PC-3 (cell line): Measurements from ENCODE around the gene LSM11. TPM values are rescaled to one million over a fixed set of nuclear protein-coding genes. Genes with fewer than 3 reads are reported as not detected.
"Not testable (repeated sequence)": the region's sequence is repeated elsewhere in the genome, so short reads cannot be mapped to it uniquely, and the experiment has no call there.

Experiments used
- ATAC-seq: fragments of 200-7000 bp; cut with Tn5 transposase; 2 replicates; pipeline ENCODE4 v1.9.1; 2020; ENCODE audit warnings: mild to moderate bottlenecking, moderate library complexity
- Bru-seq: library from RNA; stranded (reverse); fragments of 400-500 nt; gene quantifications from one replicate; lab custom pipeline; 2021; lab: Mats Ljungman, UMichigan
- BruChase-seq, 2 experiments: library from RNA; stranded (reverse); fragments of 400-500 nt; gene quantifications; one replicate each; lab custom pipeline; 2021; lab: Mats Ljungman, UMichigan
- BruUV-seq: library from RNA; stranded (reverse); fragments of 400-500 nt; replicated peaks from 2 replicates; lab custom pipeline; 2021; lab: Mats Ljungman, UMichigan
- CTCF ChIA-PET: fragments of 300-600 bp; sonication (Branson Sonifier 250); formaldehyde crosslinking; loops from one replicate; lab custom pipeline; 2022; ENCODE audit warnings: antibody characterized with exemption; lab: Charles Lee
- POLR2A ChIA-PET: fragments of 300-600 bp; sonication (Branson Sonifier 250); formaldehyde crosslinking; loops from one replicate; lab custom pipeline; 2022; ENCODE audit warnings: antibody characterized with exemption; ENCODE audit not compliant: unreplicated experiment; lab: Charles Lee
- DNase-seq: peaks from one replicate; pipeline ENCODE4 v3.0.0-alpha.2; 2015
- H2AFZ ChIP-seq: fragments of 300-600 bp; sonication (generic); 2 replicates; pipeline ENCODE4 v1.6.0; 2016; ENCODE audit warnings: antibody characterized with exemption, low read length
- H3F3A ChIP-seq: fragments of 300-600 bp; sonication (generic); one replicate; pipeline ENCODE4 v1.6.0; 2017; ENCODE audit warnings: antibody characterized with exemption, low read length, control low read depth, mild to moderate bottlenecking; ENCODE audit not compliant: unreplicated experiment
- H3K27ac ChIP-seq: fragments of 300-600 bp; sonication (generic); 2 replicates; pipeline ENCODE4 v1.5.1; 2016; ENCODE audit warnings: mild to moderate bottlenecking, low read length
- H3K27me3 ChIP-seq: fragments of 300-600 bp; sonication (generic); 2 replicates; pipeline ENCODE4 v1.6.1; 2016; ENCODE audit warnings: low read length, mixed read lengths
- H3K36me3 ChIP-seq: fragments of 300-600 bp; sonication (generic); 2 replicates; pipeline ENCODE4 v1.6.1; 2016; ENCODE audit warnings: low read depth, mixed run types, low read length, mixed read lengths
- H3K4me1 ChIP-seq: fragments of 300-600 bp; sonication (generic); 2 replicates; pipeline ENCODE4 v1.5.1; 2016; ENCODE audit warnings: low read length; ENCODE audit not compliant: insufficient read depth
- H3K4me2 ChIP-seq: fragments of 300-600 bp; sonication (generic); 2 replicates; pipeline ENCODE4 v1.6.0; 2016; ENCODE audit warnings: low read length
- H3K4me3 ChIP-seq: fragments of 300-600 bp; sonication (generic); 2 replicates; pipeline ENCODE4 v1.5.1; 2016; ENCODE audit warnings: mild to moderate bottlenecking, low read length, mixed read lengths
- H3K79me2 ChIP-seq: fragments of 300-600 bp; sonication (generic); 2 replicates; pipeline ENCODE4 v1.6.1; 2017; ENCODE audit warnings: low read length, mixed read lengths
- H3K9ac ChIP-seq: fragments of 300-600 bp; sonication (generic); 2 replicates; pipeline ENCODE4 v1.6.0; 2016; ENCODE audit warnings: mild to moderate bottlenecking, low read length
- H3K9me2 ChIP-seq: fragments of 300-600 bp; sonication (generic); replicated peaks from 2 replicates; pipeline ENCODE4 v1.6.1; 2016; ENCODE audit warnings: mixed run types, low read length, mixed read lengths
- H3K9me3 ChIP-seq: fragments of 300-600 bp; sonication (generic); 2 replicates; pipeline ENCODE4 v1.6.1; 2016; ENCODE audit warnings: low read length, mixed read lengths
- H4K20me1 ChIP-seq: fragments of 300-600 bp; sonication (generic); 2 replicates; pipeline ENCODE4 v1.6.1; 2016; ENCODE audit warnings: low read length, mixed read lengths
- CTCF ChIP-seq: fragments of 300-600 bp; sonication (generic); conservative IDR thresholded peaks from 2 replicates; pipeline ENCODE4 v1.5.1; 2017; ENCODE audit warnings: antibody characterized with exemption, low read depth, mild to moderate bottlenecking, low read length
- EZH2 ChIP-seq: fragments of 300-600 bp; sonication (generic); IDR thresholded peaks from one replicate; pipeline ENCODE4 v1.6.1; 2017; ENCODE audit warnings: antibody characterized with exemption, mild to moderate bottlenecking, low read length; ENCODE audit not compliant: unreplicated experiment
- intact Hi-C: fragments of 100-400 bp; cut with micrococcal nuclease; formaldehyde crosslinking; loops from 2 replicates; pipeline ENCODE4 v1.9.0; 2023
- long read RNA-seq: library from polyadenylated mRNA; unstranded; transcript quantifications from one replicate; pipeline ENCODE4 v2.0.0, GENCODE V29; 2021; ENCODE audit not compliant: unreplicated experiment
- total RNA-seq: library from RNA; depleted of rRNA; stranded (reverse); fragments of >200 nt; gene quantifications from 2 replicates; pipeline ENCODE4 v1.2.3, GENCODE V29; 2014; rRNA removed

LSM11 gene
- 5.0 and 5.1 TPM in 2 replicates for total RNA-seq
- percentile 68 among the genes with signal in this experiment for Bru-seq, nascent RNA
- BruChase-seq, experiment 1, labeled RNA remaining after a 6-hour chase = percentile 67 among the genes with signal in this experiment
- percentile 78 among the genes with signal in this experiment for BruChase-seq, experiment 2, labeled RNA remaining after a 2-hour chase
- long read RNA-seq, full-length matches to known transcripts = 4 of 10 reads
- long read RNA-seq, partial matches to known transcripts = 0 of 10 reads
- long read RNA-seq, other reads (novel, unspliced or antisense) = 6 of 10 reads

DNA sequence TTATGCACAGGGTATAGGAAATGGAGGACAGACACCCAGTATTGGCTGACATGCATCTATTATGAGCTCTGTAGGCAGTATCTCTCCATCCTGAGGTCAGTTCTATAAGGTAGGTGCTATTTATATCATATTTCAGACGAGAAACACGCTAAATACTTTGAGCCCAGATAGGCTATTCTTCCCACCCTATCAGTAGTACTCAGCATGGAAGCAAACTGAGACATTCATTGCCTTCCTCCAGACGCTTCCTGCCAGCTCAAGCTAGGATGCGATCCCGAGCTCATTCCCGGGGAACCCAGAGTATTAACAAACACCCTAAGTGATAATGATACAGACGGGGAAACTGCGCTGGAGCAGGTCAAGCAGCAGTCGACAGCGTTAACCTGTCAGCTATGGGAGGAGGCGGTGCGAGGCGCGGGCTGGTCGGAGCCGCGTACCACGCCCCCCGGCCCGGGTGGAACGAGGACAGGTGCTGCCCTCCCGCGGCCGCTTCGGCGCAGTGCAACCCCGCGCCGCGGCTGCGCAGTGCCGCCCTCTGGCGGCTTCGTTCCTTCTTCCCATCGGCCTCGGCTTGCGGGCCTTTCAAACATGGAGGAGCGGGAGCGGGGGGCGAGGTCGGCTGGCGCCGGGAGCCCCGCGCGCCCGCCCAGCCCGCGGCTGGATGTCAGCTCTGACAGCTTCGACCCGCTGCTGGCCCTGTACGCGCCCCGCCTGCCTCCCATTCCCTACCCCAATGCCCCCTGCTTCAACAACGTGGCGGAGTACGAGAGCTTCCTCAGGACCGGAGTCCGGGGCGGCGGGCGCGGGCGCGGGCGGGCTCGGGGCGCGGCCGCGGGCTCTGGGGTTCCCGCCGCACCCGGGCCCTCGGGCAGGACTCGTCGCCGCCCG lies at the start of gene LSM11:
Gene LSM11, plus strand, starts transcription at position 550 of the 888 bp plus-strand sequence. Its CDS starts 39 bp downstream, at position 589.
- DNase-seq = peak; percentile 97

DNA sequence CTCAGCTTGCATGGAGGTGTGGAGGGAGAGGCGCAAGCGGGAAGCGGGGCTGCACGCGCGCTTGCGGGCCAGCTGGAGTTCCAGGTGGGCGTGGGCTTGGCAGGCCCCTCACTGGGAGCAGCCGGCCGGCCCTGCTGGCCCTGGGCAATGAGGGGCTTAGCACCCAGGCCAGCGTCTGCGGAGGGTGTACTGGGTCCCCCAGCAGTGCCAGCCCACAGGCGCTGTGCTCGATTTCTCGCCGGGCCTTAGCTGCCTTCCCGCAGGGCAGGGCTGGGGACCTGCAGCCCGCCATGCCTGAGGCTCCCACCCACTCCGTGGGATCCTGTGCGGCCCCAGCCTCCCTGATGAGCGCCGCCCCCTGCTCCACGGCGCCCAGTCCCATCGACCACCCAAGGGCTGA lies 49.7 kb upstream of the LSM11 start:
- H3K79me2 ChIP-seq, H3K4me1 ChIP-seq, H4K20me1 ChIP-seq, H3F3A ChIP-seq, H3K9me2 ChIP-seq, ATAC-seq, intact Hi-C loops, POLR2A ChIA-PET, DNase-seq, CTCF ChIA-PET, H3K27ac ChIP-seq, H3K36me3 ChIP-seq, H3K9me3 ChIP-seq, H2AFZ ChIP-seq, H3K27me3 ChIP-seq, BruUV-seq, H3K9ac ChIP-seq, H3K4me2 ChIP-seq, H3K4me3 ChIP-seq: not testable (repeated sequence)

More for the DNA sequence above, at the start of gene LSM11:
- H3F3A ChIP-seq = no peaks in the 10 kb centered on the region
- H3K4me1 ChIP-seq = peaks cover 28% of the 10 kb centered on the region
- ChIA-PET CTCF (interaction anchor here (0.5 to 2.4 kb wide), 19 partner anchors 11 to 518 kb away, joined by 3 to 16 read pairs (median 4); partner anchors contain the start of gene THG1L), POLR2A (no interaction called here)
- peak within 1 kb of the TSS; percentile 95 for H3K4me2 ChIP-seq
- H3K4me3 ChIP-seq = peak within 1 kb of the TSS; percentile 89
- peaks cover 11% of the 10 kb centered on the region; the same call in 1 of the 2 replicates for H3K36me3 ChIP-seq
- peak; percentile 88 for ATAC-seq
- H3K9me3 ChIP-seq = no peaks in the 10 kb centered on the region
- intact Hi-C loops = loop anchor here (1.0 to 10.0 kb wide), 10 partner anchors 12 to 596 kb away; partner anchors contain the start of genes CLINT1 and THG1L
- H4K20me1 ChIP-seq = no peaks in the 10 kb centered on the region
- no peak within 1 kb of the TSS for H3K27ac ChIP-seq
- H3K9ac ChIP-seq = peak within 1 kb of the TSS; percentile 83
- no peaks in the 10 kb centered on the region for H3K27me3 ChIP-seq
- peak; percentile 100 for TF ChIP-seq CTCF
- TF ChIP-seq EZH2 = no peak
- H3K79me2 ChIP-seq = peaks cover 45% of the 10 kb centered on the region
- H3K9me2 ChIP-seq = no peaks in the 10 kb centered on the region
- no TSS peak for BruUV-seq
- H2AFZ ChIP-seq = peak within 1 kb of the TSS; percentile 90

DNA sequence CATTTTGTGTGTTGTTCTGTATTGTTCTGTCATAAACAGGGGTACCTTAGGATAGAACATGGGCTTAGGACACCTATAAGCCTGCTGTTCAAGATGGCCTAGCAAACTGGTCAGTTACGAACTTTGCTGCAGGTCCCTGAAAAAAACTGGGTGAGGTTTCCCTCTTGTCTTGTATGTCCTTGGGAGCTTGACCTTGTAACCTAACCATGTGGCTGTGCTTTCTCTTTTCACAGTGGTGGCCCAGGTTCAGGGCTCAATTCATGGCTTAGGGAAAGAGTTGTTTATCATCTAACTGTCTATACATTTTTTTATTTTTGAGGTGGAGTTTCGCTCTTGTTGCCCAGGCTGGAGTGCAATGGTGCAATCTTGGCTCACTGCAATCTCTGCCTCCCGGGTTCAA lies 47.4 kb upstream of the LSM11 start:
- H3K4me1 ChIP-seq, H3K9ac ChIP-seq, H3K36me3 ChIP-seq, H3K27ac ChIP-seq, H3K4me3 ChIP-seq, DNase-seq, intact Hi-C loops, POLR2A ChIA-PET, H3K9me2 ChIP-seq, ATAC-seq, H2AFZ ChIP-seq, H4K20me1 ChIP-seq, H3K27me3 ChIP-seq, H3K79me2 ChIP-seq, H3K9me3 ChIP-seq, H3K4me2 ChIP-seq, CTCF ChIA-PET, BruUV-seq, H3F3A ChIP-seq: not testable (repeated sequence)

- not testable (repeated sequence) for BruUV-seq, H3K27me3 ChIP-seq
Observed at GRCh38 chr5:157698674-157699073, 44.8 kb upstream of the LSM11 start.

More at GRCh38 chr5:157698674-157699073, 44.8 kb upstream of the LSM11 start:
- H3K9ac ChIP-seq, intact Hi-C loops, CTCF ChIA-PET, H3K79me2 ChIP-seq, H4K20me1 ChIP-seq, H3F3A ChIP-seq, H3K4me2 ChIP-seq, H3K9me3 ChIP-seq, H3K9me2 ChIP-seq, H2AFZ ChIP-seq, H3K27ac ChIP-seq, ATAC-seq, H3K4me3 ChIP-seq, H3K36me3 ChIP-seq, DNase-seq, H3K4me1 ChIP-seq, POLR2A ChIA-PET: not testable (repeated sequence)
